Prostate gland (tissue), 2 donors: ENCODE measurements around the gene MSRB3. TPM values are rescaled to one million over a fixed set of nuclear protein-coding genes. Genes with fewer than 3 reads are reported as not detected.
"Not testable (repeated sequence)": the region's sequence is repeated elsewhere in the genome, so short reads cannot be mapped to it uniquely, and the experiment has no call there.

Source experiments
- DNase-seq: peaks from one replicate; pipeline ENCODE4 v3.0.0-alpha.2; 2019; ENCODE audit warnings: low spot score
- H3K27ac ChIP-seq, 2 donors: fragments of 200-600 bp; sonication (generic); 2 replicates each; pipeline ENCODE4 v1.5.1; 2017 to 2019
- H3K27me3 ChIP-seq: fragments of 200-600 bp; sonication (generic); replicated peaks from 2 replicates; pipeline ENCODE4 v1.5.1; 2019; ENCODE audit not compliant: insufficient read depth
- H3K36me3 ChIP-seq, 2 donors: fragments of 200-600 bp; sonication (generic); 1 replicate in 1 of 2; 2 replicates in 1 of 2; pipeline versions ENCODE4 v1.5.1 to v1.8.1; 2017 to 2019
- H3K4me1 ChIP-seq: fragments of 200-600 bp; sonication (generic); replicated peaks from 2 replicates; pipeline ENCODE4 v1.5.1; 2019
- H3K4me3 ChIP-seq, 2 donors: fragments of 200-600 bp; sonication (generic); 2 replicates each; pipeline ENCODE4 v1.5.1; 2017 to 2019
- H3K9me3 ChIP-seq: fragments of 200-600 bp; sonication (generic); 2 replicates; pipeline ENCODE4 v1.5.1; 2017
- CTCF ChIP-seq, 4 experiments: fragments of 200-600 bp in 2 of 4; fragments of 450-650 bp in 2 of 4; sonication (generic) in 2 of 4; IDR thresholded peaks; 1 replicate in 3 of 4; 2 replicates in 1 of 4; pipeline ENCODE4 v1.5.1; 2016 to 2019; ENCODE audit warnings: antibody characterized with exemption in 4 of 4, mild to moderate bottlenecking in 2 of 4, moderate library complexity in 2 of 4
- POLR2A ChIP-seq: fragments of 450-650 bp; IDR thresholded peaks from one replicate; pipeline ENCODE4 v1.6.1; 2016; ENCODE audit warnings: antibody characterized with exemption, mild to moderate bottlenecking
- POLR2AphosphoS5 ChIP-seq: sonication (generic); formaldehyde crosslinking; IDR thresholded peaks from one replicate; pipeline ENCODE4 v1.6.1; 2017; ENCODE audit warnings: antibody characterized with exemption
- WGBS: methylation state at CpG from one replicate; pipeline ENCODE4 v1.1.5; 2018; 5-methylcytosine and 5-hydroxymethylcytosine counted together
- intact Hi-C: fragments of 100-400 bp; cut with DNase I; formaldehyde crosslinking; loops from one replicate; pipeline ENCODE4 v1.14.2; 2022
- total RNA-seq, 2 donors: library from RNA; depleted of rRNA; stranded (reverse); fragments of >200 nt; gene quantifications; one replicate each; pipeline ENCODE4 v1.1.0, GENCODE V29; 2016

Gene MSRB3
- total RNA-seq, 2 donors from 2014 or later = 32.2 to 42.9 TPM

- Histone ChIP-seq H3K27ac (no peak overlapping the region), H3K36me3 (no peaks in the 10 kb centered on the region), H3K9me3 (no peaks in the 10 kb centered on the region), H3K4me1 (no peaks in the 10 kb centered on the region), H3K4me3 (no peak overlapping the region), H3K27me3 (no peaks in the 10 kb centered on the region)
- TF ChIP-seq POLR2A (no peak), POLR2AphosphoS5 (no peak), CTCF (IDR thresholded peaks at IDR 0.05) (no peak)
- intact Hi-C loops = no loop called here
- 88% methylated on average over 1 of the region's 1 CpG for WGBS
- DNase-seq = no peak
Observed at GRCh38 chr12:65282840-65283239, 4.4 kb downstream of the MSRB3 start.

- DNase-seq, H3K9me3 ChIP-seq, H3K27me3 ChIP-seq, H3K27ac ChIP-seq, H3K4me3 ChIP-seq, intact Hi-C loops, H3K36me3 ChIP-seq, H3K4me1 ChIP-seq: not testable (repeated sequence)
- 95% methylated on average over 7 of the region's 7 CpGs for WGBS
Observed at GRCh38 chr12:65285532-65285931, 7.0 kb downstream of the MSRB3 start.

GRCh38 chr12:65287426-65287825 is 8.9 kb downstream of the MSRB3 start:
- H3K4me3 ChIP-seq = no peak overlapping the region
- TF ChIP-seq POLR2AphosphoS5 (no peak), CTCF (IDR thresholded peaks at IDR 0.05) (no peak), POLR2A (no peak)
- WGBS = 89% methylated on average over 2 of the region's 2 CpGs

GRCh38 chr12:65292241-65292640 is 13.8 kb downstream of the MSRB3 start:
- no peaks in the 10 kb centered on the region for H3K36me3 ChIP-seq
- intact Hi-C loops = no loop called here
- no peak overlapping the region for H3K27ac ChIP-seq
- WGBS = 95% methylated on average over 2 of the region's 2 CpGs
- TF ChIP-seq POLR2AphosphoS5 = no peak
- no peak for TF ChIP-seq CTCF (IDR thresholded peaks at IDR 0.05)
- no peak for TF ChIP-seq POLR2A
- no peaks in the 10 kb centered on the region for H3K9me3 ChIP-seq
- no peaks in the 10 kb centered on the region for H3K27me3 ChIP-seq
- DNase-seq = no peak
- H3K4me3 ChIP-seq = no peak overlapping the region
- no peaks in the 10 kb centered on the region for H3K4me1 ChIP-seq

More at GRCh38 chr12:65287426-65287825, 8.9 kb downstream of the MSRB3 start:
- Histone ChIP-seq H3K9me3 (no peaks in the 10 kb centered on the region), H3K36me3 (no peaks in the 10 kb centered on the region), H3K27ac (no peak overlapping the region), H3K27me3 (no peaks in the 10 kb centered on the region), H3K4me1 (no peaks in the 10 kb centered on the region)
- intact Hi-C loops = no loop called here
- DNase-seq = no peak

- WGBS = 86% methylated on average over 1 of the region's 1 CpG
- DNase-seq = no peak
- Histone ChIP-seq H3K36me3 (no peaks in the 10 kb centered on the region), H3K4me3 (no peak overlapping the region), H3K9me3 (no peaks in the 10 kb centered on the region), H3K27me3 (no peaks in the 10 kb centered on the region), H3K27ac (no peak overlapping the region), H3K4me1 (no peaks in the 10 kb centered on the region)
- intact Hi-C loops = no loop called here
- TF ChIP-seq POLR2AphosphoS5 (no peak), POLR2A (no peak), CTCF (IDR thresholded peaks at IDR 0.05) (no peak)
Observed at GRCh38 chr12:65293735-65294134, 15.3 kb downstream of the MSRB3 start.
